Small intestine (tissue), 7 donors: ENCODE results near the gene NFATC2IP. TPM values are rescaled to one million over a fixed set of nuclear protein-coding genes. Genes with fewer than 3 reads are reported as not detected.

Source experiments
- DNase-seq, 2 donors: peaks; one replicate each; pipeline versions ENCODE4 v3.0.0 to v3.0.0-alpha.2; 2013
- FAIRE-seq: peaks from 2 replicates; lab custom pipeline; 2012; peaks lifted over from hg19 to GRCh38; lab: Jason Lieb, UNC
- H3K27ac ChIP-seq, 3 donors: one replicate each; pipeline ENCODE4 v1.5.1; 2013; ENCODE audit warnings: low read length in 2 of 3, mild to moderate bottlenecking in 2 of 3, control low read depth in 1 of 3, inconsistent platforms in 1 of 3, low read depth in 1 of 3, moderate library complexity in 1 of 3
- H3K27me3 ChIP-seq, 3 donors: one replicate each; pipeline ENCODE4 v1.6.1; 2013; ENCODE audit warnings: low read length in 3 of 3, inconsistent platforms in 1 of 3; ENCODE audit not compliant: control insufficient read depth in 3 of 3, insufficient read depth in 3 of 3
- H3K36me3 ChIP-seq, 3 donors: one replicate each; pipeline ENCODE4 v1.6.1; 2013; ENCODE audit warnings: low read length in 3 of 3, inconsistent platforms in 1 of 3, low read depth in 1 of 3, mild to moderate bottlenecking in 1 of 3, moderate library complexity in 1 of 3; ENCODE audit not compliant: control insufficient read depth in 3 of 3, insufficient read depth in 2 of 3
- H3K4me1 ChIP-seq, 3 donors: one replicate each; pipeline ENCODE4 v1.6.1; 2013; ENCODE audit warnings: low read length in 2 of 3, inconsistent platforms in 1 of 3, low read depth in 1 of 3, mild to moderate bottlenecking in 1 of 3, moderate library complexity in 1 of 3; ENCODE audit not compliant: control insufficient read depth in 3 of 3, insufficient read depth in 2 of 3
- H3K4me3 ChIP-seq, 3 donors: one replicate each; pipeline ENCODE4 v1.5.1; 2013; ENCODE audit warnings: low read length in 3 of 3, control low read depth in 1 of 3, inconsistent platforms in 1 of 3, low read depth in 1 of 3, mild to moderate bottlenecking in 1 of 3, moderate library complexity in 1 of 3
- H3K9me3 ChIP-seq, 2 donors: one replicate each; pipeline ENCODE4 v1.6.1; 2013; ENCODE audit warnings: low read depth in 1 of 2, low read length in 1 of 2; ENCODE audit not compliant: control insufficient read depth in 2 of 2, insufficient read depth in 1 of 2
- WGBS, 3 donors: extraction: QIAGEN DNeasy Blood & Tissue Kit; methylation state at CpG; one replicate each; pipeline ENCODE4 v1.1.7; 2013; 5-methylcytosine and 5-hydroxymethylcytosine counted together
- polyA plus RNA-seq, 4 donors: library from polyadenylated mRNA; stranded (reverse) in 3 of 4; unstranded in 1 of 4; fragments of 200-250 nt in 3 of 4; fragments of 120-200 nt in 1 of 4; gene quantifications; one replicate each; pipeline versions ENCODE4 v1.2.1 to v1.2.3, GENCODE V29; 2013
- donor health status: healthy with polysubstance abuse.
- donor health status: control.
- donor health status: control.
- donor health status: Bipolar disorder and iron deficiency.
- donor health status: healthy.

Gene NFATC2IP
- polyA plus RNA-seq, 4 donors: 16.5 to 53.0 (median 22.5) TPM

GRCh38 chr16:28905800-28906372 lies 44.9 kb upstream of the NFATC2IP start:
- FAIRE-seq: no peak
- H3K36me3 ChIP-seq: peaks cover 8 to 73% (median 11%) of the 10 kb centered on the region in 3 donors

GRCh38 chr16:28910086-28911031 lies 40.4 kb upstream of the NFATC2IP start:
- WGBS, 3 donors: 19 to 62% (median 37%) methylated on average over 19 of the region's 19 CpGs
- H3K4me1 ChIP-seq: peaks cover 0 to 12% (median 0%) of the 10 kb centered on the region in 3 donors
- DNase-seq (peak; percentile 65 to 85), FAIRE-seq (no peak)
- H3K36me3 ChIP-seq: peaks cover 8 to 89% (median 21%) of the 10 kb centered on the region in 3 donors
- peak overlapping the region in 2 of 3 donors; percentile 44 to 80 for H3K27ac ChIP-seq
- no peaks in the 10 kb centered on the region for H3K27me3 ChIP-seq
- no peak overlapping the region for H3K4me3 ChIP-seq
- H3K9me3 ChIP-seq: no peaks in the 10 kb centered on the region

More at GRCh38 chr16:28905800-28906372, 44.9 kb upstream of the NFATC2IP start:
- Histone ChIP-seq H3K9me3 (no peaks in the 10 kb centered on the region), H3K27ac (no peak overlapping the region), H3K27me3 (no peaks in the 10 kb centered on the region), H3K4me3 (no peak overlapping the region), H3K4me1 (peaks cover 0 to 10% (median 0%) of the 10 kb centered on the region in 3 donors)
- DNase-seq: no peak
- WGBS, 3 donors: 83 to 89% (median 85%) methylated on average over 20 to 24 of the region's 24 CpGs

- H3K27me3 ChIP-seq: no peaks in the 10 kb centered on the region
- H3K27ac ChIP-seq: no peak overlapping the region
- no peaks in the 10 kb centered on the region for H3K9me3 ChIP-seq
- H3K4me3 ChIP-seq: no peak overlapping the region
- H3K36me3 ChIP-seq: peaks cover 6 to 89% (median 21%) of the 10 kb centered on the region in 3 donors
- FAIRE-seq (no peak), DNase-seq (no peak)
- peaks cover 0 to 12% (median 0%) of the 10 kb centered on the region in 3 donors for H3K4me1 ChIP-seq
- 72 to 85% (median 82%) methylated on average over 12 of the region's 12 CpGs for WGBS, 3 donors
These were observed 38.2 kb upstream of the NFATC2IP start for GRCh38 chr16:28912558-28912957.

DNA sequence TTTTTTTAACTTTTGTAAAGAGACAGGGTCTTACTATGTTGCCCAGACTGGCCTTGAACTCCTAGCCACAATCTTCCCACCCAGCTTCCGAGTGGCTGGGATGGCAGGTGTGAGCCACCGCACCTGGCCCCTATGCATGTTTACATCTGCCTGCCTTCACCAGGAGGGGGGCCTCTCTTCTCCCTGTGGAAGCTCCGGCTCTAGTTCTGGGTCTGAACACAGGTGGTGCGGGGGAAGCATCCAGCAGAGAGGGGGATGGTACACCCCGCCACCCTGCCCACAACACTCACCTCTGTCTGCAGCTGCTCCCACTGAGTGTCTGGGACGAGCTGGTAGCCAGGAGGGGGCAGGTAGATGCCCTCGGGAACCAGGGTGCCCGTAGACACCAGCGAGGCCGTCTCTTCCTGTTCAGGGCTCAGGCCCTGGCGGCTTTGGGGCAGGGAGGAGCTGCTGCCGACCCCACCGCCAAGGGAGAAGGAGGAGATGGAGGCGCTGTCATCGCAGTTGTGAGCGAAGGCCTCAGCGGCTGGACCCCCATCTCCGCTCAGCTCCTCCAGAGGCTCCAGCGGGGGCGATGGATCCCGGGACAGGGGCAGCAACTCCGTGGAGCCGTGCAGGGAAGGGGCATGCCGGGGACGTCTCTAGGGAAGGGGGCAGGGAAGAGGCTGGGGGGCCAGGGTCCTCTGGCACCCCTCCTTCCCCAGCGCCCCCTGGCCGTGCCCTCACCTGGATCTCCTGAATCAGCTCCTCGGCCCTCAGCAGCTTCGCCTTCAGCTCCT lies 36.6 kb upstream of the NFATC2IP start:
- no peak for DNase-seq
- peaks cover 0 to 91% (median 16%) of the 10 kb centered on the region in 3 donors for H3K36me3 ChIP-seq
- 81 to 91% (median 89%) methylated on average over 22 to 29 of the region's 29 CpGs for WGBS, 3 donors
- no peak for FAIRE-seq
- no peaks in the 10 kb centered on the region for H3K27me3 ChIP-seq
- no peak overlapping the region for H3K27ac ChIP-seq
- peaks cover 0 to 12% (median 0%) of the 10 kb centered on the region in 3 donors for H3K4me1 ChIP-seq
- H3K9me3 ChIP-seq: no peaks in the 10 kb centered on the region
- no peak overlapping the region for H3K4me3 ChIP-seq

DNA sequence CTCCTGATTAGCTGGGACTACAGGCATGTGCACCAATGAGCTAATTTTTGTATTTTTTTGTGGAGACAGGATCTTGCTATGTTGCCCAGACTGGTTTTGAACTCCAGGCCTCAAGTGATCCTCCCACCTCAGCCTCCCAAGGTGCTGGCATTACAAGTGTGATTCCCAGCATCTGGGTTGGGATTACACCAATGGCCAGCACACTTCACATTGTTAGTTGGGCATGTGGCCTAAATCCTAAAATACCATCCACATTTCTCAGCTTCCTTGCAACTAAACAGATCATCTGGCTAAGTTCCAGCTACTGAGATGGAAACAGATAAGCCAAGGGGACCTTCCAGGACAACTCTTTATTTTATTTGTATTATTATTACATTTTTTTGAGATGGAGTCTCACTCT lies 35.6 kb upstream of the NFATC2IP start:
- Histone ChIP-seq H3K36me3 (peaks cover 2 to 91% (median 19%) of the 10 kb centered on the region in 3 donors), H3K4me1 (peaks cover 0 to 8% (median 0%) of the 10 kb centered on the region in 3 donors), H3K27ac (no peak overlapping the region), H3K9me3 (no peaks in the 10 kb centered on the region), H3K27me3 (no peaks in the 10 kb centered on the region), H3K4me3 (no peak overlapping the region)
- FAIRE-seq: no peak
- DNase-seq: no peak

DNA sequence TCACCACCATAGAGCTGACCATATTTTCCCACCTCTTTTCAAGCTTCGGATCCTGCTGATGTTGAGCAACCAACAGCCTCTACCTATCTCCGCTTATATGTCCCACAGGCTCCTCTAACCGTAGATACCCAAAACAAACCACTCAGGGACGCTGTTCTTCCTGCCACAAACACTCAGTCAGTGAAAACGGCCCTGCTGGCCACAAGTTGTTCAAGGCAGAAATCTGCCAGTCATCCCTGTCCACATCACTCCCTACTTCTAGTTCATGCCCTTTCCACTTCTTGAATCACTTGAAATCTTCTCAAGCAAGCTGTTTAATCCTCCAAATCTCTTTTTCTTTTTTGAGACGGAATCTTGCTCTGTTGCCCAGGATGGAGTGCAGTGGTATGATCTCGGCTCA lies 33.6 kb upstream of the NFATC2IP start:
- Histone ChIP-seq H3K27ac (no peak overlapping the region), H3K36me3 (peaks cover 2 to 87% (median 19%) of the 10 kb centered on the region in 3 donors), H3K4me3 (no peak overlapping the region), H3K27me3 (no peaks in the 10 kb centered on the region), H3K4me1 (no peaks in the 10 kb centered on the region), H3K9me3 (no peaks in the 10 kb centered on the region)
- FAIRE-seq (no peak), DNase-seq (no peak)
- 90 to 92% (median 90%) methylated on average over 7 of the region's 7 CpGs for WGBS, 3 donors

DNA sequence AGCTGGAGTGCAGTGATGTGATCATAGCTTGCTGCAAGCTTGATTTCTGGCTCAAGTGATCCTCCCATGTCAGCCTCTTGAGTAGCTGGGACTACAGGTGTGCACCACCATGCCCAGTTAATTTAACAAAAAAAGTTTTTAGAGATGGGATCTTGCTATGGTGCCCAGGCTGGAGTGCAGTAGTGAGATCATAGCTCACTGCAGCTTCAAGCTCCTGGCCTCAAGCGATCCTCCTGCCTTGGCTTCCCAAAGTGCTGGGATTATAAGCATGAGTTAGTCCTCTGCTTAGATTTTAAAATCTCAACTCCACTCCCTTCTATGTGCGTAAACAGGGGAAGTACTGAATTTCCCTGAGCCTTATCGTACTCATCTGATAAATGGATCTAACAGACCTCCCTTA lies 32.0 kb upstream of the NFATC2IP start:
- Histone ChIP-seq H3K9me3 (no peaks in the 10 kb centered on the region), H3K4me1 (peaks cover 0 to 8% (median 0%) of the 10 kb centered on the region in 3 donors), H3K27me3 (no peaks in the 10 kb centered on the region), H3K4me3 (no peak overlapping the region), H3K27ac (no peak overlapping the region), H3K36me3 (peaks cover 2 to 80% (median 14%) of the 10 kb centered on the region in 3 donors)
- no peak for DNase-seq
- 96 to 99% (median 97%) methylated on average over 3 of the region's 3 CpGs for WGBS, 3 donors
- no peak for FAIRE-seq

- H3K4me3 ChIP-seq: peak overlapping the region in 1 of 3 donors; percentile 6
- H3K27me3 ChIP-seq: no peaks in the 10 kb centered on the region
- peak overlapping the region; percentile 79 to 99 (median 98) for H3K27ac ChIP-seq
- no peaks in the 10 kb centered on the region for H3K9me3 ChIP-seq
- DNase-seq (peak; percentile 31), FAIRE-seq (no peak)
- 44 to 67% (median 48%) methylated on average over 3 of the region's 3 CpGs for WGBS, 3 donors
- H3K4me1 ChIP-seq: peaks cover 0 to 16% (median 4%) of the 10 kb centered on the region in 3 donors
- peaks cover 2 to 36% (median 5%) of the 10 kb centered on the region in 3 donors for H3K36me3 ChIP-seq
These were observed 27.5 kb upstream of the NFATC2IP start for GRCh38 chr16:28923231-28923587.
